ENCODE data around the gene FRMPD4.

DNA sequence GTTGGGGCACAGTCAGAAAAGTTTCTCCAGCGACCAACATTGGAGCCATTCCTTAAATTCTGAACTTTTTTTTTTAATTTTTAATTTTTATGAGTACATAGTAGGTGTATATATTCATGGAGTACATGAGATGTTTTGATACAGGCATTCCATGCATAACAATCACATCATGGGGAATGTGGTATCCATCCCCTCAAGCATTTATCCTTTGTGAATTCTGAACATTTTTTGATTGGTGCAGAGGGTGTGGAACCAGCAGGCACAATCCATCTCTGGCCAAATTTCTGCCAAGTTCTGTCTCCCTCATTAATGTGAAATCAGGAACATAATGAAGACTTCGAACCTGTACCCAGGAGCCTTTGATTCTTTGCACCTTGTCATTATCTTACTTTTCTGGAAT, 267.0 kb downstream of the FRMPD4 start:
- TF ChIP-seq, protein P1, sequence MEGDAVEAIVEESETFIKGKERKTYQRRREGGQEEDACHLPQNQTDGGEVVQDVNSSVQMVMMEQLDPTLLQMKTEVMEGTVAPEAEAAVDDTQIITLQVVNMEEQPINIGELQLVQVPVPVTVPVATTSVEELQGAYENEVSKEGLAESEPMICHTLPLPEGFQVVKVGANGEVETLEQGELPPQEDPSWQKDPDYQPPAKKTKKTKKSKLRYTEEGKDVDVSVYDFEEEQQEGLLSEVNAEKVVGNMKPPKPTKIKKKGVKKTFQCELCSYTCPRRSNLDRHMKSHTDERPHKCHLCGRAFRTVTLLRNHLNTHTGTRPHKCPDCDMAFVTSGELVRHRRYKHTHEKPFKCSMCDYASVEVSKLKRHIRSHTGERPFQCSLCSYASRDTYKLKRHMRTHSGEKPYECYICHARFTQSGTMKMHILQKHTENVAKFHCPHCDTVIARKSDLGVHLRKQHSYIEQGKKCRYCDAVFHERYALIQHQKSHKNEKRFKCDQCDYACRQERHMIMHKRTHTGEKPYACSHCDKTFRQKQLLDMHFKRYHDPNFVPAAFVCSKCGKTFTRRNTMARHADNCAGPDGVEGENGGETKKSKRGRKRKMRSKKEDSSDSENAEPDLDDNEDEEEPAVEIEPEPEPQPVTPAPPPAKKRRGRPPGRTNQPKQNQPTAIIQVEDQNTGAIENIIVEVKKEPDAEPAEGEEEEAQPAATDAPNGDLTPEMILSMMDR (IDR thresholded peaks at IDR 0.05) = no peak
- TF ChIP-seq POLR2A (IDR thresholded peaks at IDR 0.05; ENCODE audit: low read length) (no peak), MAZ (IDR thresholded peaks at IDR 0.05; ENCODE audit: borderline replicate concordance, low read depth, low read length) (no peak), RNF2 (IDR thresholded peaks at IDR 0.05; ENCODE audit: borderline replicate concordance, low read depth) (no peak), EP300 (IDR thresholded peaks at IDR 0.05) (no peak), ZNF302 (CRISPR knock-in tag; IDR thresholded peaks at IDR 0.05) (no peak), NR3C1 (IDR thresholded peaks at IDR 0.05) (no peak)
- TF ChIP-seq, protein P2, sequence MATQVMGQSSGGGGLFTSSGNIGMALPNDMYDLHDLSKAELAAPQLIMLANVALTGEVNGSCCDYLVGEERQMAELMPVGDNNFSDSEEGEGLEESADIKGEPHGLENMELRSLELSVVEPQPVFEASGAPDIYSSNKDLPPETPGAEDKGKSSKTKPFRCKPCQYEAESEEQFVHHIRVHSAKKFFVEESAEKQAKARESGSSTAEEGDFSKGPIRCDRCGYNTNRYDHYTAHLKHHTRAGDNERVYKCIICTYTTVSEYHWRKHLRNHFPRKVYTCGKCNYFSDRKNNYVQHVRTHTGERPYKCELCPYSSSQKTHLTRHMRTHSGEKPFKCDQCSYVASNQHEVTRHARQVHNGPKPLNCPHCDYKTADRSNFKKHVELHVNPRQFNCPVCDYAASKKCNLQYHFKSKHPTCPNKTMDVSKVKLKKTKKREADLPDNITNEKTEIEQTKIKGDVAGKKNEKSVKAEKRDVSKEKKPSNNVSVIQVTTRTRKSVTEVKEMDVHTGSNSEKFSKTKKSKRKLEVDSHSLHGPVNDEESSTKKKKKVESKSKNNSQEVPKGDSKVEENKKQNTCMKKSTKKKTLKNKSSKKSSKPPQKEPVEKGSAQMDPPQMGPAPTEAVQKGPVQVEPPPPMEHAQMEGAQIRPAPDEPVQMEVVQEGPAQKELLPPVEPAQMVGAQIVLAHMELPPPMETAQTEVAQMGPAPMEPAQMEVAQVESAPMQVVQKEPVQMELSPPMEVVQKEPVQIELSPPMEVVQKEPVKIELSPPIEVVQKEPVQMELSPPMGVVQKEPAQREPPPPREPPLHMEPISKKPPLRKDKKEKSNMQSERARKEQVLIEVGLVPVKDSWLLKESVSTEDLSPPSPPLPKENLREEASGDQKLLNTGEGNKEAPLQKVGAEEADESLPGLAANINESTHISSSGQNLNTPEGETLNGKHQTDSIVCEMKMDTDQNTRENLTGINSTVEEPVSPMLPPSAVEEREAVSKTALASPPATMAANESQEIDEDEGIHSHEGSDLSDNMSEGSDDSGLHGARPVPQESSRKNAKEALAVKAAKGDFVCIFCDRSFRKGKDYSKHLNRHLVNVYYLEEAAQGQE (IDR thresholded peaks at IDR 0.05) = no peak

Measured in A549 (cell line).